DOHH2 (cell line): ENCODE data around the gene MED17.

Experiments used
- H3F3A ChIP-seq: fragments of 200-600 bp; sonication (generic), shearing (Covaris generic); 2 replicates; pipeline ENCODE4 v1.6.0; 2016; ENCODE audit warnings: antibody characterized with exemption, mild to moderate bottlenecking; ENCODE audit not compliant: control insufficient read depth, insufficient read depth
- H3K27ac ChIP-seq: fragments of 200-600 bp; sonication (generic); 2 replicates; pipeline ENCODE4 v1.5.1; 2014; ENCODE audit warnings: low read depth, mild to moderate bottlenecking, low read length, moderate library complexity
- H3K27me3 ChIP-seq: fragments of 200-600 bp; sonication (generic); 2 replicates; pipeline ENCODE4 v1.6.1; 2014; ENCODE audit warnings: mild to moderate bottlenecking, low read length, mixed read lengths; ENCODE audit not compliant: control insufficient read depth
- H3K36me3 ChIP-seq: fragments of 200-600 bp; sonication (generic); 2 replicates; pipeline ENCODE4 v1.6.1; 2014; ENCODE audit warnings: mild to moderate bottlenecking, low read length, moderate library complexity, mixed read lengths; ENCODE audit not compliant: control insufficient read depth
- H3K4me1 ChIP-seq: fragments of 200-600 bp; sonication (generic); 2 replicates; pipeline ENCODE4 v1.6.1; 2014; ENCODE audit warnings: mild to moderate bottlenecking, low read length, mixed read lengths; ENCODE audit not compliant: control insufficient read depth
- H3K4me2 ChIP-seq: fragments of 200-600 bp; sonication (generic); 2 replicates; pipeline ENCODE4 v1.6.0; 2014; ENCODE audit warnings: mild to moderate bottlenecking, low read length, moderate library complexity
- H3K4me3 ChIP-seq: fragments of 200-600 bp; sonication (generic); 2 replicates; pipeline ENCODE4 v1.5.1; 2014; ENCODE audit warnings: mild to moderate bottlenecking, low read length, mixed read lengths
- H3K79me2 ChIP-seq: fragments of 200-600 bp; sonication (generic); 2 replicates; pipeline ENCODE4 v1.6.1; 2014; ENCODE audit warnings: mild to moderate bottlenecking, low read length, mixed read lengths; ENCODE audit not compliant: control insufficient read depth
- H3K9me2 ChIP-seq: fragments of 200-600 bp; sonication (generic); replicated peaks from 2 replicates; pipeline ENCODE4 v1.6.1; 2014; ENCODE audit warnings: mild to moderate bottlenecking, low read length, mixed read lengths; ENCODE audit not compliant: control insufficient read depth
- H3K9me3 ChIP-seq: fragments of 200-600 bp; sonication (generic); 2 replicates; pipeline ENCODE4 v1.6.1; 2014; ENCODE audit warnings: antibody characterized with exemption, low read length, mixed read lengths; ENCODE audit not compliant: control insufficient read depth, insufficient read depth
- H4K20me1 ChIP-seq: fragments of 200-600 bp; sonication (generic); 2 replicates; pipeline ENCODE4 v1.6.0; 2014; ENCODE audit warnings: low read depth, mild to moderate bottlenecking, antibody characterized with exemption, low read length, moderate library complexity; ENCODE audit not compliant: control insufficient read depth, insufficient read depth
- EZH2phosphoT487 ChIP-seq: fragments of 200-600 bp; sonication (generic); IDR thresholded peaks from 2 replicates; pipeline ENCODE4 v1.6.1; 2017; ENCODE audit warnings: borderline replicate concordance, mild to moderate bottlenecking, antibody characterized with exemption, low read length, moderate library complexity, mixed read lengths
- TF ChIP-seq, protein P1 (sequence below): fragments of 200-600 bp; sonication (generic); IDR thresholded peaks from one replicate; pipeline ENCODE4 v1.5.1; 2014; ENCODE audit warnings: antibody characterized with exemption, mild to moderate bottlenecking, low read depth, low read length; ENCODE audit not compliant: poor library complexity, severe bottlenecking

Gene MED17

DNA sequence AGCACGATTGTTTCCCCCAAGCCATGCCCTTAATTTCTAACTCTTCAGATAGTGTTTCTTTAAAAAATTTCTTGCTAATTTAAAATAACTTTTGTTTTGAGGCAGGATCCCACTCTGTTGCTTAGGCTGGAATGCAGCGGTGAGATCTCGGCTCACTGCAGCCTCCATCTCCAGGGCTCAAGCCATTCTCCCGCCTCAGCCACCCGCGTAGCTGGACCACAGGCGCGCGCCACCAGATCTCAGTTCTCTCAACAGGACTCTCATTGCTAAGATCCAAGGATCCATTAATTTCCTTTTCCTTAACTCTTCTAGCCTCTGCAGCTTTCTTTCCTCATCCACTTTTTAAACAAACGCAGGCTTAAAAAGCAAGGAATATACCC lies 327 bp upstream of the MED17 start:
- no peak for TF ChIP-seq EZH2phosphoT487
- TF ChIP-seq, protein P1, sequence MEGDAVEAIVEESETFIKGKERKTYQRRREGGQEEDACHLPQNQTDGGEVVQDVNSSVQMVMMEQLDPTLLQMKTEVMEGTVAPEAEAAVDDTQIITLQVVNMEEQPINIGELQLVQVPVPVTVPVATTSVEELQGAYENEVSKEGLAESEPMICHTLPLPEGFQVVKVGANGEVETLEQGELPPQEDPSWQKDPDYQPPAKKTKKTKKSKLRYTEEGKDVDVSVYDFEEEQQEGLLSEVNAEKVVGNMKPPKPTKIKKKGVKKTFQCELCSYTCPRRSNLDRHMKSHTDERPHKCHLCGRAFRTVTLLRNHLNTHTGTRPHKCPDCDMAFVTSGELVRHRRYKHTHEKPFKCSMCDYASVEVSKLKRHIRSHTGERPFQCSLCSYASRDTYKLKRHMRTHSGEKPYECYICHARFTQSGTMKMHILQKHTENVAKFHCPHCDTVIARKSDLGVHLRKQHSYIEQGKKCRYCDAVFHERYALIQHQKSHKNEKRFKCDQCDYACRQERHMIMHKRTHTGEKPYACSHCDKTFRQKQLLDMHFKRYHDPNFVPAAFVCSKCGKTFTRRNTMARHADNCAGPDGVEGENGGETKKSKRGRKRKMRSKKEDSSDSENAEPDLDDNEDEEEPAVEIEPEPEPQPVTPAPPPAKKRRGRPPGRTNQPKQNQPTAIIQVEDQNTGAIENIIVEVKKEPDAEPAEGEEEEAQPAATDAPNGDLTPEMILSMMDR, result no peak
- Histone ChIP-seq H3K4me1 (peaks cover 25% of the 10 kb centered on the region), H4K20me1 (peaks cover 20% of the 10 kb centered on the region), H3K27ac (peak overlapping the region; percentile 74), H3K9me3 (no peaks in the 10 kb centered on the region), H3K36me3 (peaks cover 42% of the 10 kb centered on the region), H3K9me2 (no peaks in the 10 kb centered on the region), H3K27me3 (no peaks in the 10 kb centered on the region), H3K79me2 (peaks cover 62% of the 10 kb centered on the region), H3K4me2 (peak overlapping the region; percentile 97), H3F3A (no peaks in the 10 kb centered on the region), H3K4me3 (peak overlapping the region; percentile 97)

DNA sequence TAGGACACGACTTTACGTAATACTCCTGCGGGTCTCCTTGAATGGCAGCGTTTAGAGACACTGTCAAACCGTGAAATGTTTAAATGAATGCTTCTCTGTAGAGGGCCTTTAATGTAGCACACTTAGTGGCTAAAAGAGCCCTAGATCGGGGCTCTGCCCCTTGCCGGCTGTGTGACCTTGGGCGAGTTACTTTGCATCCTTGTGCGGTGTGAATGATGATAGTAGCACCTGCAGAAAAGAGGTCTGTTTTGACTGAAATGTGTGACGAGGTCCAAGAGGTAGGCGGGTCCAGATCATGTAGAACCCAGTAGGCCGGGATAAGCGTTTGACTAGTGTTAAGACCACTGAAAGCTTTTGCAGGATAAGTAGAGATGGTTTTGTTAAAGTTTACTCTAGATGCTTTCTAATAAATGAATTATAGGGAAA lies 866 bp downstream of the MED17 start:
- no peaks in the 10 kb centered on the region for H3K27me3 ChIP-seq
- H3K9me2 ChIP-seq, result no peaks in the 10 kb centered on the region
- peak overlapping the region; percentile 74 for H3K27ac ChIP-seq
- H3K9me3 ChIP-seq, result no peaks in the 10 kb centered on the region
- H3K79me2 ChIP-seq, result peaks cover 74% of the 10 kb centered on the region
- H3F3A ChIP-seq, result no peaks in the 10 kb centered on the region
- H3K4me1 ChIP-seq, result peaks cover 25% of the 10 kb centered on the region
- TF ChIP-seq EZH2phosphoT487, result no peak
- TF ChIP-seq, protein P1, result peak; percentile 11
- peaks cover 54% of the 10 kb centered on the region for H3K36me3 ChIP-seq
- peaks cover 25% of the 10 kb centered on the region for H4K20me1 ChIP-seq
- H3K4me3 ChIP-seq, result peak overlapping the region; percentile 97
- peak overlapping the region; percentile 97 for H3K4me2 ChIP-seq

DNA sequence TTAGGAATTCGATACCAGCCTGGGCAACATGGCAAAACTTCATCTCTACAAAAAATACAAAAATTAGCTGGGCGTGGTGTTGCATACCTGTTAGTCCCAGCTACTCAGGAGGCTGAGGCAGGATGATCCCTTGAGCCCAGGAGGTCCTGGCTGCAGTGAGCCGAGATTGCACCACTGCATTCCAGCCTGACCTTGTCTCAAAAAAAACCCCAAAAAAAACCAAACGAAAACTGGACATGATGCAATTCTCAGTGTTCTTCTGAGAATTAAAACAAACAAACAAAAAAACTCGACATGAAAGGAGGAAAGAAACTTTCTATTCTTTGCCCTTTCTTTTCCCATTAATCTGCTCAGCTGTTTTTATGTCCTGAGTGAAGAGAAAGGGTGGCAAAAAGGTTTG lies 7.4 kb downstream of the MED17 start:
- peaks cover 92% of the 10 kb centered on the region for H3K36me3 ChIP-seq
- H3F3A ChIP-seq, result no peaks in the 10 kb centered on the region
- H3K4me2 ChIP-seq, result no peak overlapping the region
- H3K27ac ChIP-seq, result no peak overlapping the region
- H3K79me2 ChIP-seq, result peaks cover 56% of the 10 kb centered on the region
- no peak overlapping the region for H3K4me3 ChIP-seq
- H3K9me2 ChIP-seq, result no peaks in the 10 kb centered on the region
- H3K27me3 ChIP-seq, result no peaks in the 10 kb centered on the region
- peaks cover 10% of the 10 kb centered on the region; the same call in 1 of the 2 replicates for H4K20me1 ChIP-seq
- peaks cover 5% of the 10 kb centered on the region for H3K4me1 ChIP-seq
- no peak for TF ChIP-seq EZH2phosphoT487
- no peaks in the 10 kb centered on the region for H3K9me3 ChIP-seq

DNA sequence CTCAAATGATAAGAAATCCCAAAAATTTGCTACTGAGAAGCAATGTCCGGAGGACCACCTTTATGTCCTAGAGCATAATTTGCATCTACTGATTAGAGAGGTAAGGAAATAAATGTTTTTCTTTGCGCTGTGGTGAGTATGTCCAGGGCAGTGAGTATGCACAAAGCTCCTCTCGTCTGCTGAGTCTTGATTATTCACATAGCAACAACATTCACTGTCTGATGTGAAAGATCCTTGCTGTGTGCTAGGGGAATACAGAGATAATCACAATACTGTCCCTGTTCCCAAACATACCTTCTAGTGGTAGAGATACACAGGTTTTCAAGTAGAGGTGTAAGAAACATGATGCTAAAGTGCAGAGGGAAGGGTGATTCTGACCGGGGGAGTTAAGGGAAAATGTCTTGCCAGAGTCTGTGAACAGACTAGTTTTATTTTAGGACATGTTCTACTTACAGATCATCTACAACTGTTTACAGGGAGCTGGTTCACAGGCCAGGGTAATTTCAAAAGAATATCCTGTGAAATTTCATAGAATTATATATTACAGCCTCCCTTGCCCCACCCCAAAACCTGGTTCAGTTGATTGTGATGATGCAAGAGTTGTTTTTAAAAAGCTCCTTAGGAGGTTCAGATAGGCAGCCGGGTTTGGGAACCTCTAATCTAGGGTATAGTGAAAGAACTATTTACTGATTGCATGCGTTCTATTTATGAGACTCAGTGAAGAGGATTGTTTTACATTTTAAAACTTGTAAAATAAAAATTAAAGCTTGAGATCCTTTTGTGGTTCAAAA lies 12.6 kb downstream of the MED17 start:
- H3K27ac ChIP-seq, result no peak overlapping the region
- no peaks in the 10 kb centered on the region for H3K27me3 ChIP-seq
- H3F3A ChIP-seq, result peaks cover 3% of the 10 kb centered on the region; the same call in 1 of the 2 replicates
- H3K4me2 ChIP-seq, result no peak overlapping the region
- H3K4me1 ChIP-seq, result no peaks in the 10 kb centered on the region
- no peaks in the 10 kb centered on the region for H3K9me2 ChIP-seq
- no peak for TF ChIP-seq EZH2phosphoT487
- TF ChIP-seq, protein P1, result no peak
- H3K9me3 ChIP-seq, result no peaks in the 10 kb centered on the region
- H3K79me2 ChIP-seq, result peaks cover 24% of the 10 kb centered on the region
- peaks cover 87% of the 10 kb centered on the region for H3K36me3 ChIP-seq
- H4K20me1 ChIP-seq, result no peaks in the 10 kb centered on the region
- no peak overlapping the region for H3K4me3 ChIP-seq
